ENCODE measurements around the gene AKIRIN2. TPM values are rescaled to one million over a fixed set of nuclear protein-coding genes. Genes with fewer than 3 reads are reported as not detected.
A peak's percentile ranks its signal among the peaks of the same experiment; 100 is the strongest.

Gene AKIRIN2
- total and polyA plus RNA-seq, 10 of the 15 experiments (the other 5 are each of a cell fraction or from before 2014, with no cell fraction given), result 12.7 to 82.2 (median 42.6) TPM

GRCh38 chr6:87682310-87682709 lies 19.7 kb downstream of the AKIRIN2 start (continued):
- TF ChIP-seq SP1 (IDR thresholded peaks at IDR 0.05; ENCODE audit: low read depth, low read length), result no peak
- no peak for TF ChIP-seq HDGF (IDR thresholded peaks at IDR 0.05)
- no peak for TF ChIP-seq ZBTB11 (CRISPR knock-in tag; IDR thresholded peaks at IDR 0.05)
- TF ChIP-seq RELA (IDR thresholded peaks at IDR 0.05; ENCODE audit: borderline replicate concordance, partially characterized antibody), result no peak
- no peak for TF ChIP-seq BRCA1 (IDR thresholded peaks at IDR 0.05; ENCODE audit: low read depth, low read length)
- TF ChIP-seq ATF7 (IDR thresholded peaks at IDR 0.05; ENCODE audit: low read depth), result 0 out of 2 replicates have a peak, but pooled peaks have one; percentile 25
- TF ChIP-seq JUND (IDR thresholded peaks at IDR 0.05; ENCODE audit: low read depth, low read length), result no peak
- no peak for TF ChIP-seq MYC (IDR thresholded peaks at IDR 0.05; ENCODE audit: insufficient read depth, insufficient read length, insufficient replicate concordance, low read length, severe bottlenecking)
- TF ChIP-seq RFX5 (IDR thresholded peaks at IDR 0.05; ENCODE audit: low read depth, low read length), result no peak
- TF ChIP-seq DPF2 (IDR thresholded peaks at IDR 0.05), result peak; percentile 82
- TF ChIP-seq PAX5 (IDR thresholded peaks at IDR 0.05; ENCODE audit: borderline replicate concordance, low read depth, low read length), result 0 out of 2 replicates have a peak, but pooled peaks have one; percentile 21
- peak; percentile 88; the same call in 1 of the 2 replicates for TF ChIP-seq NFIC (IDR thresholded peaks at IDR 0.05; ENCODE audit: low read depth, low read length)
- TF ChIP-seq USF1 (IDR thresholded peaks at IDR 0.05; ENCODE audit: borderline replicate concordance, extremely low read length, insufficient read depth, low read depth, low read length), result no peak
- 0 out of 4 replicates have a peak, but pooled peaks of 1 of the 2 experiments have one; percentile 44 for TF ChIP-seq CEBPB (IDR thresholded peaks at IDR 0.05; ENCODE audit: borderline replicate concordance in 1 of 2, low read depth in 2 of 2, low read length in 2 of 2)
- TF ChIP-seq ASH2L (IDR thresholded peaks at IDR 0.05; ENCODE audit: borderline replicate concordance, low read depth), result no peak
- TF ChIP-seq ZBTB40 (IDR thresholded peaks at IDR 0.05; ENCODE audit: borderline replicate concordance), result no peak
- TF ChIP-seq KDM1A (IDR thresholded peaks at IDR 0.05; ENCODE audit: borderline replicate concordance), result no peak
- no peak for TF ChIP-seq CHD1 (IDR thresholded peaks at IDR 0.05; ENCODE audit: low read depth, low read length)
- TF ChIP-seq LARP7 (IDR thresholded peaks at IDR 0.05), result no peak
- TF ChIP-seq RB1 (IDR thresholded peaks at IDR 0.05; ENCODE audit: borderline replicate concordance), result no peak

Data from GM12878 (cell line).